HG03442 (cell line): Measurements from ENCODE around the gene MFAP2.
"Not testable (repeated sequence)": the region's sequence is repeated elsewhere in the genome, so short reads cannot be mapped to it uniquely, and the experiment has no call there.

Experiments used
- ATAC-seq: cut with Tn5 transposase; IDR thresholded peaks from one replicate; pipeline ENCODE4 v1.9.1; 2021; ENCODE audit warnings: mild to moderate bottlenecking, moderate library complexity; ENCODE audit not compliant: unreplicated experiment

MFAP2 gene

GRCh38 chr1:16964169-16964568 is 16.3 kb downstream of the MFAP2 start:
- not testable (repeated sequence) for ATAC-seq

DNA sequence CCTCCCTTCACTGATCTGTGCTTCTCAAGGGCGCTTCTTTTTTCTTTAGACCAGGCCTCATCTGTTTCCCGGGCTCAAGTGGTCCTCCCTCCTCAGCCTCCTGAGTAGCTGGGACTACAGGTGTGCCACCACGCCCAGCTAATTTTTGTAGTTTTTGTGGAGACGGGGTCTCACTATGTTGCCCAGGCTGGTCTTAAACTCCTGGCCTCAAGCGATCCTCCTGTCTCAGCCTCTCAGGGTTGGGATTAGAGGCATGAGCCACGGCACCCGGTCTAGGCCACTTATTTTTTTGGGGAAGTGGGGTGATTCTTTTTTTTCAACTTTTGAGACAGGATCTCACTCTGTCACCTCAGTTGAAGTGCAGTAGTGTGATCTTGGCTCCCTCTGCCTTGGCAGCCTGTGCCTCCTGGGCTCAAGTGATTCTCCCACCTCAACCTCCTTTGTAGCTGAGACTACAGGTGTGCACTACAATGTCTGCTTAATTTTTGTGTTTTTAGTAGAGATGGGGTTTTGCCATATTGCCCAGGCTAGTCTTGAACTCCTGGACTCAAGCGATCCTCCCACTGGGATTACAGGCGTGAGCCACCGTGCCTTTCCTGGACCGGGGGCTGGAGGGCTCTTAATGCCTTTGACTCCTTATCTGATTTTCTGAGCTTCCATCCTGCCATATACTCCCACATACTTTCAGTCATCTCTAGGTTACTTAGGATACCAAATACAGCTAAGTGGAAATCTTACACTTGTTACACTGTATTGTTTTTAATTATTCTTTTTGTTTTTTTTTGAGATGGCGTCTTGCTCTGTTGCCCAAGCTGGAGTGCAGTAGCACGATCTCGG is 18.9 kb downstream of the MFAP2 start:
- no peak for ATAC-seq

GRCh38 chr1:16960560-16961296 is 19.7 kb downstream of the MFAP2 start:
- no peak for ATAC-seq

DNA sequence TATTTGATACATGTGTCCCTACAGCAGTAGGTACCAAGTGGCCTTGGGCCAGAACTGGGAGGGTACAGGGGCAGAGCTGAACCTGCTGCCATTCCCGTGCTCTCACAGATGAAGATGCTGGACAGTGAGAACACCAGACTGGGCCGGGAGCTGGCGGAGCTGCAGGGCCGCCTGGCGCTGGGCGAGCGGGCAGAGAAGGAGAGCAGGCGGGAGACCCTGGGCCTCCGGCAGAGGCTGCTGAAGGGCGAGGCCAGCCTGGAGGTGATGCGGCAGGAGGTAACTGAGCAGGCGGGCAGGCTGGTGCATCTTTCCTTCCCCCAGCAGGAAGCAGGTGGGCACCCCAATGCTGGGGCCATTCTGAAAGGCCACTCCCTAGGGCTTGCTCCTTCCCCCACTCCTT is 21.9 kb downstream of the MFAP2 start:
- ATAC-seq: no peak

DNA sequence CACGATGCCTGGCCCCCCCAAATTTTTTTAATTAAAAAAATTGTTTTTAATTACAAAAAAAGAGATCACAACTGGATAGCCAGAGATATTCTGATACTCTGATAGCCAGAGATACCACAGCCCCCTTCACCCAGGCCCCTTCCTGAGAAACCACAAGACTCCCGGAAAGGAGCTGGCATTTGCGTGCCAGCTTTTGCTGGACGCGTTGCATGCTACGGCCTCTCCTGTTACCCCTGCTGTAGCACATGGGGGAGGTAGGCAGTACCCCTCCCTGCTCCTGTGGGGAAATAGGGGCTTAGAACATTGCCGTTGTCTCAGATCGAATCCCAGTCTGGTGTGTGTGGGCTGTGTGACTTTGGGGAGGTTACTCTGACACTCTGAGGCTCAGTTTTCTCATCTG is 22.7 kb downstream of the MFAP2 start:
- ATAC-seq: no peak

DNA sequence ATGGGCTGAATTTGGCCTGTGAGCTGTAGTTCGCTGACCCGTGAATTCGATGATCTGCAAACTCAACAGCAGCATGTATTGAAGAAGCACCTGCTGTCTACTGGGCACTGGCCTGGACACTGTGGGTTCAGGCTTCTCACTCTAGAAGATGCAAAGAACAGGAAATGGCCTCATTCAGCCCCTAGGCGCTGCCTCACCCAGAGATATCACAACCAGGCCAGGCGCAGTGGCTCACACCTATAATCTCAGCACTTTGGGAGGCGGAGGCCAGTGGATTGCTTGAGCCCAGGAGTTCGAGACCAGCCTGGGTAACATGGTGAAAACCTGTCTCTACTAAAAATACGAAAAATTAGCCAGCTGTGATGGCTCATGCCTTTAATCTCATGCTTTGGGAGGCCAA is 23.6 kb downstream of the MFAP2 start:
- no peak for ATAC-seq

DNA sequence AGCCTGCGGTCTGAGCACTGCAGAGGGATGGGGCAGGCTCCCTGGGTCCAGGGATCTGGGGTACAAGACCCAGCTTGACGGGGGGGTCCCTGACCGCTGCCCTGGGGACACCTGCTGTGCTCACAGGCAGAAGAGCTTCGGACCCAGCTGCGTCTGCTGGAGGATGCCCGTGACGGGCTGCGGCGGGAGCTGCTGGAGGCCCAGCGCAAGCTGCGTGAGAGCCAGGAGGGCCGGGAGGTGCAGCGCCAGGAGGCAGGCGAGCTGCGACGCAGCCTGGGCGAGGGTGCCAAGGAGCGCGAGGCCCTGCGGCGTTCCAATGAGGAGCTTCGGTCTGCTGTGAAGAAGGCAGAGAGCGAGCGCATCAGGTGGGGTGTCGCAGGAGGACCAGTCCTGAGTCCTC is 25.2 kb downstream of the MFAP2 start:
- ATAC-seq: no peak

DNA sequence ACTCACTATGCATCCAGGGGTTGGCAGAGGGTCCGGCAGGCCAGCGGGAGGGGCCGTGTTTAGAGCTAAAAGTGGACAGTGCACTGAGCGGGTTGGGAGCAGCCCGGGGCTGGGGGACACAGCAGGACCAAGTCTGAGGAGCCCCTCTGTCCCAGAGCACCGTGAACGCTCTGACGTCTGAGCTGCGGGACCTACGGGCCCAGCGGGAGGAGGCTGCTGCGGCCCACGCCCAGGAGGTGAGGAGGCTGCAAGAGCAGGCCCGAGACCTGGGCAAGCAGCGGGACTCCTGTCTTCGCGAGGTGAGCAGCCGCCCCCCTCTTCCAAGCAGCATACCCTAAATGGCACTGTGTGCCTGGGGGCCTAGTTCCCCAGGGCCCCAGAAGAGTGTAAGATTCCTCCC is 25.8 kb downstream of the MFAP2 start:
- ATAC-seq: no peak

DNA sequence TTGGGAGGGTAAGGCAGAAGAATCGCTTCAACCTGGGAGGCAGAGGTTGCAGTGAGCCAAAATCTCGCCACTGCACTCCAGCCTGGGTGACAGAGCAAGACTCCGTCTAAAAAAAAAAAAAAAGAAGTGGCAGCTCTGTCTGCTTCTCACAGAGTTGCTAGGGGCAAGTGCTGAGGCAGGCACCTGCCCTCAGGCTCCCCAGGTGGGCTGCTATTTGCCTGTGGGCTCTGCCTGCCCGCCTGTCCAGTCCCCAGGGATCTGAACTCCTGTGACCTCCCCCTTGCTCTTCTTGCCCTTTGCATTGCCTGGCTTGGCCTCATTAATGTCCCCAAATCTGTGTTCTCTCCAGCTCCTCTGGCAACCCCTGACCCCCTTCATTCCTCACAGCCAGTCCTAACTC is 28.0 kb downstream of the MFAP2 start:
- ATAC-seq: not testable (repeated sequence)

- not testable (repeated sequence) for ATAC-seq
Measured at GRCh38 chr1:16949026-16949425, 31.4 kb downstream of the MFAP2 start.

DNA sequence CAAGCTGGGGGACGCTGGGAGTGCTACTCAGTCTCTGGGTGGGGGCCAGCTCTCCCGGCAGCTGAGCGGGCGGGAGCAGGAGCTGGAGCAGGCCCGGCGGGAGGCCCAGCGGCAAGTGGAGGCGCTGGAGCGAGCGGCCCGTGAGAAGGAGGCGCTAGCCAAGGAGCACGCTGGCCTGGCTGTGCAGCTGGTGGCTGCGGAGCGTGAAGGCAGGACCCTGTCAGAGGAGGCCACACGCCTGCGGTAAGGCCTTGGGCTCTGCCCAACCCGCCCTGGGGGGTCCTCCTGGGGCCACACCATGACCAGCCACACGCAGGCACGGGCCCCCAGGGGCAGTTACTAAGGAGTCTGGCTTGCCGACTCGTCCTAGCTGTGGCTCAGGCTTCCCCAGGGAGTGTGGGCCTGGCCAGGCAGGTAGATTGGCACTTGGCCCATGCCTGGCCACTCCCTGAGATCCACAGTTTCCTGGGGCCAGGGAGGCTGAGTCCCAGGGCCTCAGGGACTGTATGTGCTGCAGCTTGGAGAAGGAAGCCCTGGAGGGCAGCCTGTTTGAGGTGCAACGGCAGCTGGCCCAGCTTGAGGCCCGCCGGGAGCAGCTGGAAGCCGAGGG is 32.0 kb downstream of the MFAP2 start:
- ATAC-seq: not testable (repeated sequence)

DNA sequence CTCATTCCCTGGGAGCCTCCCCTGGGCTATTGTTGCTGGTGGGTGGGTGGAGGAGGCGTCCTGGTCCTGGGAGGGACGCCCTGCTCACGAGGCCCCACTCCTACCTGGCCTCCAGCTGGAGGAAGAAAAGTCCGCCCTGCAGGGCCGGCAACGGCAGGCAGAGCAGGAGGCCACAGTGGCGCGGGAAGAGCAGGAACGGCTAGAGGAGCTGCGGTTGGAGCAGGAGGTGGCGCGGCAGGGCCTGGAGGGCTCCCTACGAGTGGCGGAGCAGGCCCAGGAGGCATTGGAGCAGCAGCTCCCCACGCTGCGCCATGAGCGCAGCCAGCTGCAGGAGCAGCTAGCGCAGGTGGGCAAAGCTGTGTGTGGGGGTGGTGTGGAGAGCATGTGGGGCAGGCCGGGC is 33.8 kb downstream of the MFAP2 start:
- no peak for ATAC-seq

GRCh38 chr1:16946185-16946584 is 34.2 kb downstream of the MFAP2 start:
- ATAC-seq: not testable (repeated sequence)

GRCh38 chr1:16945512-16945911 is 34.9 kb downstream of the MFAP2 start:
- not testable (repeated sequence) for ATAC-seq

GRCh38 chr1:16944038-16944437 is 36.4 kb downstream of the MFAP2 start:
- ATAC-seq: no peak

GRCh38 chr1:16939386-16940180 is 40.8 kb downstream of the MFAP2 start:
- ATAC-seq: not testable (repeated sequence)

DNA sequence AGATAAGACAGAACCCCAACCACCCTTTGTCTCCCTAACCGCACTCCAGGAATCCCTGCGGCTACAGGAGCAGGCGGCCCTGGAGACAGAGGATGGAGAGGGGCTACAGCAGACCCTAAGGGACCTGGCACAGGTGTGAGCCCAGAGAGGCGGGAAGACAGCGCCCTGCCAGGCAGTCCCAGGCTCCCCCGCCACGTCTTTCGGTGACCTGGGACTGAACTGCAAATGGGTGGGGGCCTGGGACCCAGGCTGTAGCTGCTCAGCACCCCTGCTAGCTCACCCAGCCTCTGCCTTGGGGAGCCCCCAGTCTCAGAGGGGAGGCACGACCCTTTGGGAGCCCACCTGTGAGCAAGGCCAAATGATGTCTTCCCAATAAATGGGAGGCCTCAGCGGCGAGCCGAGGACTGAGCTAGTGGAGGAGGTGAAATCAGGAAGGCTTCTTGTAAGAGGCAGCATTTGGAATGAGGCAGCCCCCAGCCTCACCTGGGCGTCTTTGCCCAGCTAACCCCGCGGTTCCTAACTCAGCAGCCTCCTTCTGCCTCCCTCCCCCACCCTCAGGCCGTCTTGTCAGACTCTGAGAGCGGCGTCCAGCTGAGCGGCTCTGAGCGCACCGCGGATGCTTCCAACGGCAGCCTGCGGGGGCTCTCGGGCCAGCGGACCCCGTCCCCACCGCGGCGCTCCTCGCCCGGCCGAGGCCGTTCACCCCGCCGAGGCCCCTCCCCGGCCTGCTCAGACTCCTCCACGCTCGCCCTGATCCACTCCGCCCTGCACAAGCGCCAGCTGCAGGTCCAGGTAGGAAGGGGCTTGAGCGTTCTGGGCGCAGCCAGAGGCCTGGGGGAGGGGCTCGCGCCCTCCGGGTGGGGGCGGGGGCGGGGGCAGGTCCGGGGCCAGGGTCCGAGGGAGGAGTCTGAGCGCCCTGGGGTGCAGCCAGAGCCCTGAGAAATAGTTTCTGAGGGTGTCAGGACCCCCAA is 41.8 kb downstream of the MFAP2 start:
- ATAC-seq: no peak

DNA sequence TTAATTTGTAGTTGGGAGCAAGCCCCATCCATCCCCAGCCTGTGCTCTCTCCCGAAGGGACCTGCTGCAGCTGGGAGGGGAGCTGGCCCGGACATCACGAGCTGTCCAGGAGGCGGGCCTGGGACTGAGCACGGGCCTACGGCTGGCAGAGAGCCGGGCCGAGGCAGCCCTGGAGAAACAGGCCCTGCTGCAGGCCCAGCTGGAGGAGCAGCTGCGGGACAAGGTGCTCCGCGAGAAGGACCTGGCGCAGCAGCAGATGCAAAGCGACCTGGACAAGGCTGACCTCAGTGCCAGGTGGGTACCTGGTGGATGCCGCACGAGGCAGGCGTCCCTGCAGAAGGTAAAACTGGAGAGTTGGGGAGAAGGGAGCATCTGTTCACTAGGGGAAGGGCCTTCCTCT is 43.8 kb downstream of the MFAP2 start:
- not testable (repeated sequence) for ATAC-seq

GRCh38 chr1:16933945-16934344 is 46.5 kb downstream of the MFAP2 start:
- ATAC-seq: not testable (repeated sequence)
